Hair follicle dermal papilla cell (primary cell): Measurements from ENCODE around the gene ZNF444. TPM values are rescaled to one million over a fixed set of nuclear protein-coding genes. Genes with fewer than 3 reads are reported as not detected.

Source experiments
- small RNA-seq: library from RNA; depleted of rRNA; stranded (forward); fragments of <200 nt; gene quantifications from one replicate; pipeline ENCODE3, GENCODE V24; 2012
- total RNA-seq: library from RNA; depleted of rRNA; stranded (reverse); fragments of >200 nt; gene quantifications from 2 replicates; pipeline ENCODE4 v1.2.3, GENCODE V29; 2012

The ZNF444 gene
- 16.9 and 17.1 TPM in 2 replicates for total RNA-seq

DNA sequence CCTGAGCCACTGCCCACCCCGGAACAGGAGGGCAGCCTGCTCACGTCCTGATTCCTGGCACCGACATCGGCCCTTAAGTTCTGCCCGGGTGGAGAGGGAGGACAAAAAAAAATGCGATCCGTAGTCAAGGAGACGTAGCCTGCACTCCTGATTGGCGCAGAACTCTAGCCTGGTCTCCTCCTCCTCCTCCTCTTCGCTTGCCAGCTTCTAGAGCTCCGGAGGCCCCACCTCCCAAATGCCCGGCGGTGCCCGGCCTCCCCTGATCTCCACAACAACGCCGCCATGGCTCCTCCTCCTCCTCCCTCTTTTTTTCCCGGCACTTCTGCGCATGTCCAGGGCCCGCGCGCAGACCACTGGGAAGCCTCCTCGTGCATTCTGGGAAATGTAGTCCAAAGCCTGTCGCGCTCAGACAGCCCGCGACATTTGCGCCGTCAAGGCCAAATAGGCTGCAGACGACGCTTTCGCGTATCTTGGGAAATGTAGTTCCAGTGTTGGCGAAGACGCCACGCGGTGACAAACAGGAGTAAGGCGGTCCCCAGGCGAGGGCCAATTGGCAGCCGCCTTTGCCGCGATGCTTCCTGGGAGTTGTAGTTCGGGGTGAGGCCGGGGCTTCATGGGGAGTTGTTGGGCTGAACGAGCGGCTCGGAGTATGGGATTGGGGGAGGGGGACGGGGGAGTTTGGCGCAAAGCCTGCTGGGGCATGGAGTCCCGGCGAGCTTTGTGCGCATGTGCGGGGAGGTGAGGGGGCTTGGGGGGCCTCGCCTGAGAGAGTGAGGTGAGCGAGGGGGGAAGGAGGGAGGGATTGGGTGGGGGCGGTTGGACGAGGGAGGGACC lies at the start of gene ZNF444:
ZNF444 (plus strand) TSS at position 705 of the 834 bp plus-strand sequence. CDS start 5,625 bp downstream, outside the sequence.

DNA sequence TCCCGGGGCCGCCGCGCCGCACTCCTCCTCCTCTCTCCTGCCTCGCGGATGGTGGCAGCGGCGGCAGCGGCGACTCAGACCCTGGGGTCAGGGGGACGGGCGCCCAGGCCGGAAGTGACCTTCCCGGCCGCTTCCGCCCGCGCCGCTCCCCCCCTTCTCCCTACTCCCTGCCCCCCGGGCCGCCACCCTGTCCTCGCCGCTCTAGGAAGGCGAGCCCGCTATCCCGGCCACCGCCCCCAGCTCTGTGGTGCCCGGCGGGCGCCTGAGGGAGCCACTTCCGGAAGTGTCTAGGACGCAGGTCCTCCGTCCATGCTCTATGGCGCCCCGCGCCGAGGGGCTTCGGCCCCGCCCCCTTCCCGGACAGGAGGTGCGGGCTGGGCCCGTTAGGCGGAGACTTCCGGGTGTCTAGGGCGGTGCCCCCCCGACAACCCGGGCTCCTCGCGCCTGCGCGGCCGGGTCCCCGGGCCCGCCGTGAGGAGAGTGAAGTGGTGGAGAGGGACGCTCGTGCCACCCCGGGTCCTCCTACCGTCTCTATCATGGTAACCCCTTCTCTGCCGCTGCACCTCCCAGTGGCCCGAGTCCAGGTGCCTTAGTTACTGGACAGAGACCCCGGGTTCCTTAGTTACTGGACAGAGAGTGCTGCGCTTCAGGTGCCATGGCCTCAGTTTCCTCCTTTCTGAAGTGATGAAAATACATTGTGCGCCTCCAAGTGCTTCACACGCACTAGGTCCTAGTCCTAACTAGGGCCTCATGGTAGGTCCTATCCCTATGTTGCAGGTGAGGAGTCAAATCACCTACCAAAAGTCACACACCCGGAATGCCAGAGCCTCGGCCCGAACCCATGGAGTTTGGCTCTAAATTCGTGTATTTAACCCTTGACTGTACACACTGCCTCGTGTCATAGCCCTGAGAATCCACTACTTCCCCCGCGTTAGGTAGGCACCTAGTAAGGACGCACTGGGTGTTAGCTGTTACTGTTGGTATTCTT lies 19.6 kb upstream of the ZNF444 start, which contains the start of gene ZNF787:
ZNF787 (minus strand) TSS at position 116 of the 988 bp plus-strand sequence. CDS start 18,078 bp downstream, outside the sequence.

GRCh38 chr19:56175861-56176307 lies 34.8 kb downstream of the ZNF444 start, which contains the start of gene GALP:
GALP (plus strand) TSS chr19:56176008; CDS start chr19:56177109, 1,101 bp downstream.

GRCh38 chr19:56197646-56198045 lies 56.6 kb downstream of the ZNF444 start, which contains the start of gene ZSCAN5B:
ZSCAN5B (minus strand) TSS chr19:56197783; CDS start chr19:56193052, 4,731 bp downstream.

GRCh38 chr19:56201973-56202372 lies 60.9 kb downstream of the ZNF444 start, which contains the start of gene ZSCAN5C:
ZSCAN5C (plus strand) TSS chr19:56202273; CDS start chr19:56205914, 3,641 bp downstream.

Small RNA genes within 50 kb of the gene (small RNA-seq; reads per million reads assigned to genes)
- gene AC024580.2 (not detected), gene RF00019 (not detected)

Other genes with a start within 250 kb of the ZNF444 start
- not detected in 2 replicates for gene NLRP13, start 209.0 kb upstream of the ZNF444 start, total RNA-seq
- gene NLRP8, start 193.5 kb upstream of the ZNF444 start, total RNA-seq = not detected in 2 replicates
- not detected in 2 replicates for gene NLRP5, start 154.5 kb upstream of the ZNF444 start, total RNA-seq
- gene ZNF787, start 20.0 kb upstream of the ZNF444 start, total RNA-seq = 26.4 and 33.6 TPM in 2 replicates
- gene GALP, start 34.7 kb downstream of the ZNF444 start, total RNA-seq = not detected in 2 replicates
- gene ZSCAN5B, start 56.5 kb downstream of the ZNF444 start, total RNA-seq = 0.24 TPM in 1 of 2 replicates, not detected in the other
- not detected in 2 replicates for gene ZSCAN5C, start 61.0 kb downstream of the ZNF444 start, total RNA-seq
- gene EDDM13, start 131.5 kb downstream of the ZNF444 start, total RNA-seq = not detected in 2 replicates
- gene ZSCAN5A, start 173.6 kb downstream of the ZNF444 start, total RNA-seq = 7.5 and 7.8 TPM in 2 replicates